Left forelimb (tissue), 1 donor: ENCODE data around the gene PAEP.

Experiments used
- DNase-seq: peaks from one replicate; pipeline ENCODE4 v3.0.0-alpha.2; 2018; ENCODE audit warnings: low spot score

PAEP gene

DNA sequence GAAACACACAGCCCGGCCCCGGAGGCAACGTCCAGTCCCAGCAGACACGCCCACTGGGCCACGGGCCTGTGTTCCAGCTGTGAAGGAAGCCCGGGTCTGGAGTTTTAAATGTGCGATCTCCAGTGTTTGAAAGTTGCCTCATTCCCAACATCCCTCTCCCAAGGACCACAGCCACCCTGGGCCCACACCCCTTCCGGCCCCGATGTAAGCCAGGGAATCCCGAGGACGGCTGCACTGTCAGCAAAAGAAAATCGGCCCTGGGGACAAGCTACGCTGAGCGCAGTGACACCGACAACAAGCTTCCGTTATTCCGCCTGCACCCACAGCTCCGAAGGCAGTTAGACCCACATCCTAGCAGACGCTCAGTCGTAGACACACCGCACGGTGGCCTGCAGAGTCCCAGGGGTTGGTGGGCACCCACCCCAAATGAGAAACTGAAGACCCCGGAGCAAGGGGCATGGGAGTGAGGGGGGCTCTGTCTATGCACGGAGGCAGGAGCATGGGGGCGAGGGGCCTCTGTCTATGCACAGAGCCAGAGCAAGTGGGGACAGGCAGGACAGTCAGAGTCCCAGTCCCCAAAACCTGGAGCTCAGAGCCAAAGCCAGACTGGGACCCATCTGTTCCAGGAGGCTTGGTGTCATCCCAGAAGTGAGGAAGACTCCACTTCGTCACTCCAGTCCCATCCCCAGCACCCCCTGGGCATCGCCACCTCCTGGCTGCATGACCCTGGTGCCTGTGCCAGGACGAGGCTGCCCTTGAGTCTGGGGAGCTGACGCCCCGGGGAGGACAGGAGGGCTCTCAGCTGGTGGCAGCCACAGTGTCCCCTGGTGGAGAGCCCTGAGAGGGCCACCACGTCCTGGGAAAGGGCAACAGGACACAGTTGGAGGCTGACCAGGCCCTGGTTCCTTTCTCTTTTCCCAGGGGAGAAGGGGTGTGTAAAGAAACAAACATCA is 54.4 kb downstream of the PAEP start:
- peak; percentile 50 for DNase-seq
